Measurements from ENCODE around the gene PLA2G7.

GRCh38 chr6:46661483-46661882 is 73.7 kb downstream of the PLA2G7 start:
- no peak for TF ChIP-seq POLR2A (IDR thresholded peaks at IDR 0.05; ENCODE audit: low read length)
- TF ChIP-seq GATA1 (IDR thresholded peaks at IDR 0.05; ENCODE audit: low read depth, low read length), result no peak
